Stimulated activated naive CD8-positive, alpha-beta T cell treated with anti-CD3 and anti-CD28 coated beads, Interleukin-15, Interleukin-2, amounts not matched to agents 100 U/mL and 50 U/mL, for 24 hours (primary cell): Measurements from ENCODE around the gene ZNF322.
"Not testable (repeated sequence)": the region's sequence is repeated elsewhere in the genome, so short reads cannot be mapped to it uniquely, and the experiment has no call there.

Experiments used
- ATAC-seq: fragments of 150-1000 bp; cut with Tn5 transposase; one replicate; pipeline ENCODE4 v1.10.0; 2021
- DNase-seq: peaks from one replicate; pipeline ENCODE4 v3.0.0; 2021

The ZNF322 gene

GRCh38 chr6:26659042-26659999 lies at the start of gene ZNF322:
Gene ZNF322, minus strand, starts transcription at chr6:26659746. Its CDS starts 21,193 bp downstream, at chr6:26638553.
- ATAC-seq (peak; percentile 99), DNase-seq (peak; percentile 93)

- ATAC-seq, DNase-seq: not testable (repeated sequence)
Observed at GRCh38 chr6:26705780-26706179, 46.2 kb upstream of the ZNF322 start.

GRCh38 chr6:26705352-26705751 lies 45.8 kb upstream of the ZNF322 start:
- not testable (repeated sequence) for ATAC-seq, DNase-seq

- peak; percentile 55 for ATAC-seq
- not testable (repeated sequence) for DNase-seq
Observed at GRCh38 chr6:26701023-26701747, 41.6 kb upstream of the ZNF322 start.

- DNase-seq, ATAC-seq: not testable (repeated sequence)
Observed at GRCh38 chr6:26697496-26697895, 38.0 kb upstream of the ZNF322 start.

GRCh38 chr6:26689324-26689947 lies 29.9 kb upstream of the ZNF322 start:
- not testable (repeated sequence) for DNase-seq, ATAC-seq

GRCh38 chr6:26682435-26683042 lies 23.0 kb upstream of the ZNF322 start:
- not testable (repeated sequence) for ATAC-seq, DNase-seq

GRCh38 chr6:26673287-26673686 lies 13.7 kb upstream of the ZNF322 start:
- not testable (repeated sequence) for ATAC-seq

GRCh38 chr6:26670558-26670957 lies 11.0 kb upstream of the ZNF322 start:
- ATAC-seq, DNase-seq: not testable (repeated sequence)

More at GRCh38 chr6:26673287-26673686, 13.7 kb upstream of the ZNF322 start:
- not testable (repeated sequence) for DNase-seq

- not testable (repeated sequence) for DNase-seq, ATAC-seq
Observed at GRCh38 chr6:26670003-26670402, 10.5 kb upstream of the ZNF322 start.

- DNase-seq (no peak), ATAC-seq (peak; percentile 55)
Observed at GRCh38 chr6:26660000-26660361, 435 bp upstream of the ZNF322 start.

GRCh38 chr6:26657256-26657655 lies 2.3 kb downstream of the ZNF322 start:
- ATAC-seq = no peak
- DNase-seq = no peak

- no peak for DNase-seq
- ATAC-seq = no peak
Observed at GRCh38 chr6:26653007-26653406, 6.5 kb downstream of the ZNF322 start.

- DNase-seq = no peak
- ATAC-seq = no peak
Observed at GRCh38 chr6:26651133-26651781, 8.3 kb downstream of the ZNF322 start.

GRCh38 chr6:26646074-26646473 lies 13.5 kb downstream of the ZNF322 start:
- DNase-seq (no peak), ATAC-seq (no peak)

GRCh38 chr6:26640806-26641205 lies 18.7 kb downstream of the ZNF322 start:
- no peak for ATAC-seq
- no peak for DNase-seq

GRCh38 chr6:26629359-26629758 lies 30.2 kb downstream of the ZNF322 start:
- DNase-seq = no peak
- no peak for ATAC-seq

GRCh38 chr6:26627843-26628242 lies 31.7 kb downstream of the ZNF322 start:
- ATAC-seq = no peak
- DNase-seq = no peak

GRCh38 chr6:26624557-26624956 lies 35.0 kb downstream of the ZNF322 start:
- DNase-seq (no peak), ATAC-seq (no peak)

- no peak for DNase-seq
- ATAC-seq = no peak
Observed at GRCh38 chr6:26623339-26623859, 36.1 kb downstream of the ZNF322 start.
